ENCODE measurements around the gene CAV3.

- TF ChIP-seq BACH1 (IDR thresholded peaks at IDR 0.05; ENCODE audit: borderline replicate concordance) (no peak), FOS (IDR thresholded peaks at IDR 0.05; ENCODE audit: borderline replicate concordance, extremely low read depth, insufficient read length) (no peak), CREM (IDR thresholded peaks at IDR 0.05; ENCODE audit: low read depth) (no peak), EZH2 (IDR thresholded peaks at IDR 0.05; ENCODE audit: borderline replicate concordance, control insufficient read depth, low read depth, low read length) (no peak)
- TF ChIP-seq, protein P1, sequence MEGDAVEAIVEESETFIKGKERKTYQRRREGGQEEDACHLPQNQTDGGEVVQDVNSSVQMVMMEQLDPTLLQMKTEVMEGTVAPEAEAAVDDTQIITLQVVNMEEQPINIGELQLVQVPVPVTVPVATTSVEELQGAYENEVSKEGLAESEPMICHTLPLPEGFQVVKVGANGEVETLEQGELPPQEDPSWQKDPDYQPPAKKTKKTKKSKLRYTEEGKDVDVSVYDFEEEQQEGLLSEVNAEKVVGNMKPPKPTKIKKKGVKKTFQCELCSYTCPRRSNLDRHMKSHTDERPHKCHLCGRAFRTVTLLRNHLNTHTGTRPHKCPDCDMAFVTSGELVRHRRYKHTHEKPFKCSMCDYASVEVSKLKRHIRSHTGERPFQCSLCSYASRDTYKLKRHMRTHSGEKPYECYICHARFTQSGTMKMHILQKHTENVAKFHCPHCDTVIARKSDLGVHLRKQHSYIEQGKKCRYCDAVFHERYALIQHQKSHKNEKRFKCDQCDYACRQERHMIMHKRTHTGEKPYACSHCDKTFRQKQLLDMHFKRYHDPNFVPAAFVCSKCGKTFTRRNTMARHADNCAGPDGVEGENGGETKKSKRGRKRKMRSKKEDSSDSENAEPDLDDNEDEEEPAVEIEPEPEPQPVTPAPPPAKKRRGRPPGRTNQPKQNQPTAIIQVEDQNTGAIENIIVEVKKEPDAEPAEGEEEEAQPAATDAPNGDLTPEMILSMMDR (IDR thresholded peaks at IDR 0.05 in 2 of 3, conservative IDR thresholded peaks at IDR 0.05 in 1 of 3; ENCODE audit: control insufficient read depth in 2 of 3, extremely low read depth in 1 of 3, insufficient read depth in 1 of 3, low read depth in 3 of 3, low read length in 3 of 3), result no peak
Observed at GRCh38 chr3:8737301-8737700, 3.7 kb downstream of the CAV3 start.
